HG03039 (cell line): ENCODE measurements around the gene MEF2A.

Source experiments
- ATAC-seq: cut with Tn5 transposase; IDR thresholded peaks from one replicate; pipeline ENCODE4 v1.9.1; 2021; ENCODE audit warnings: mild to moderate bottlenecking, moderate library complexity; ENCODE audit not compliant: unreplicated experiment

MEF2A gene

DNA sequence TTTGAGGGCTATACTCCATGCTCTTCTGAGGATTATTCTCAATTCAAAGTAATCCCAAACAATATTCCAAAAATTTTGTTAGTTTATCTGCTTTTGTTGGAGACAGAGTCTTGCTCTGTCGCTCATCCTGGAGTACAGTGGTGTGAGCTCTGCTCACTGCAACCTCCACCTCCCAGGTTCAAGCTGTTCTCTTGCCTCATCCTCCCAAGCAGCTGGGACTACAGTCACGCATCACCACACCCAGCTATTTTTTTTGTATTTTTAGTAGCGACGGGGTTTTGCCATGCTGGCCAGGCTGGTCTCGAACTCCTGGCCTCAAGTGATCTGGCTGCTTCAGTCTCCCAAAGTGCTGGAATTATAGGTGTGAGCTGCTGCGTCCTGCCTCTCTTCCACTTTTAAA lies 39.1 kb downstream of the MEF2A start:
- no peak for ATAC-seq

DNA sequence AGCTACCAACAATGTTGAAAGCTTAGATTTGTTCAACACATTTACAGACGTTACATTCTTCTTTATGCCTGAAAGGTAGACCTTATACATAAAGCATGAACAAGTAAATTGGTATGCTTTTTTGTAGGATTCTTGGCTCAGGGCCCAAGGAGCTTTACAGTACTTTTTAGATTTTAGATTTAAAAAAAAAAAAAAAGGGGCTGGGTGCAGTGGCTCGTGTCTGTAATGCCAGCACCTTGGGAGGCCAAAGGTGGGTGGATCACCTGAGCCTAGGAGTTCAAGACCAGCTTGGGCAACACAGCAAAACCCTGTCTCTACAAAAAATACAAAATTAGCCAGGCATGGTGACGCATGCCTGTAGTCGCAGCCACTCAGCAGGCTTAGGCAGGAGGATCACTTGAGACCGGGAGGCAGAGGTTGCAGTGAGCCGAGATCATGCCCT lies 39.7 kb downstream of the MEF2A start:
- no peak for ATAC-seq

- no peak for ATAC-seq
Observed at GRCh38 chr15:99605990-99606389, 40.2 kb downstream of the MEF2A start.

- ATAC-seq, result no peak
Observed at GRCh38 chr15:99606646-99607045, 40.9 kb downstream of the MEF2A start.

GRCh38 chr15:99613481-99613880 lies 47.7 kb downstream of the MEF2A start:
- no peak for ATAC-seq

DNA sequence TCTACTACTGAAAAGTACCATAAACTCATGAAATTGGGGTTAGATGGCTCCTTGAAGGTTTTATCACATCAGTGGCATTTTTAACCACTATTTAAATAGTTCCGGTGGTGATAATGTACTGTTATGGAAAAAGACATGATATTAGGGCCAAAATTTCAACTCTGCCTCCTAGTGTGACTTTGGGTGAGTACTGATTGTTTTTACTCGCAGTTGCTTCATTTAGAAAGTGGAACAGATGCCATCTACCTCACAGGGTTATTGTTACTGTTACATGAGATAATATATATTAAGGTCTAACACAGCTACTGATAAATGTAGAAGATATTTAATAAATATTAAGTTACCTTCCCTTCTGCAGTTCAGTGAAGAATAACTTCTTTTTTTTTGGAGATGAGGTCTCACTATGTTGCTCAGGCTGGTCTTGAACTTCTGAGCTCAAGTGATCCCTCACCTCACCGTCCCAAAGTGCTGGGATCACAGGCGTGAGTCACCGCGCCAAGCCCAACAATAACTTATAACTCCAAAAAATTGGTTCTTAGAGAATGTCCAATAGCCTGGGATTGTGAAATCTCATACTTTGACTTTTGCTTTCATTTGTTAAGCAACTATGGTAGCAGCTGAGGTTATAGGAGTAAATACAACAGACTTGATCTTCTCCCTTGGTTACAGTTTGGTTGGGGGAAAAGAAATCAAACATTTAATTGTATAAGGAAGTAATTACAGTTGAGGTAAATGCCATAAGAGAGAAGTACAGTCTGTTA lies 48.3 kb downstream of the MEF2A start:
- no peak for ATAC-seq

- no peak for ATAC-seq
Observed at GRCh38 chr15:99614749-99615288, 49.0 kb downstream of the MEF2A start.

- ATAC-seq, result no peak
Observed at GRCh38 chr15:99615460-99615859, 49.7 kb downstream of the MEF2A start.

- no peak for ATAC-seq
Observed at GRCh38 chr15:99616129-99616528, 50.3 kb downstream of the MEF2A start.

GRCh38 chr15:99616773-99617342 lies 51.1 kb downstream of the MEF2A start:
- no peak for ATAC-seq

GRCh38 chr15:99618941-99619411 lies 53.2 kb downstream of the MEF2A start:
- no peak for ATAC-seq

- ATAC-seq, result no peak
Observed at GRCh38 chr15:99619712-99620111, 53.9 kb downstream of the MEF2A start.

GRCh38 chr15:99620178-99620577 lies 54.4 kb downstream of the MEF2A start:
- ATAC-seq, result no peak

DNA sequence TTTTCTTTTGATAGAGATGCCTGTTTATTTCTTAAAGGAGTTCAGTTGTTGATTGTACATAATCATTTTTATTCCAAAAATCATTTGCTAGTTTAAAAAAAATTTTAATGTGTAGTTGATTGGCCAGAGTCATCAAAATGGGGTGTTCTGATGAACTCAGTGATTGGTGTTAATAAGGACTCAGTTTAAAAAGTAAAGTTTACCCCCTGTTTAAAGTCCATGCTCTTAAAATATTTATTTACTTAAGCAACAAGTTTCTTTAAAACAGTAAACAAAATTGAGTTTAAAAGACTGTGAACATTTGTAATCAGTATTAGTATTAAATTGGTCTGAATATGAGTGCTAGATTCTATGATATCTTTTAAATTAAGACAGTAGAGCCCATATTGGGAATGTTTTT lies 56.0 kb downstream of the MEF2A start:
- ATAC-seq, result no peak

DNA sequence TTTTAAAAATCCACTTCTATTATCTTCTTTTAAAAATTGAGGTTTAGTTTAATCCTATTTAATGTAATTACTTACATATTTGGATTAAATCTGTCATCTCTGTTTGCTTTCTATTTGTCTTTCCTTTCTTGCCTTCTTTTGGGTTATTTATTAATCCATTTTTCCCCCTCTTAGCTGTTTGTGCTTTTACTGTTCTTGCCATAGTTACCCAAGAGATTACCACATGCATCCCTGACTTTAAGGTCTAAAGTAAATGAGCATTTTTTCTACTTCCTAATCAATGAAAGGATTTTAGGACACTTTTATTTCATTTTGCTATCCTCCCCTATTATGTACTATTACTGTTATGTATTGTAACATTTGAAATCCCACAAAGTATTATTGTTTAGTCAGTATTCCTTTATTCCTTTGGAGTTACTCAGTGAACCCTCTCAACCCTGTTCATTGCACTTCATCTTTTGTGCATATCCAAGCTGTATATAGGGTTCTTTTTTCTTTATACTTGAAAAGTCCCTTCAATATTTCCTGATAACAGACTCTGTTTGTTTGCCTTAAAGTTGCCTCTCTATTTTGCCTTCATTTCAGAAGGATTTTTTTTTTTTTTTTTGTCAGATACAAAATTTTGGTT lies 62.7 kb downstream of the MEF2A start:
- ATAC-seq, result no peak

GRCh38 chr15:99630607-99631131 lies 64.9 kb downstream of the MEF2A start:
- ATAC-seq, result peak; percentile 16

DNA sequence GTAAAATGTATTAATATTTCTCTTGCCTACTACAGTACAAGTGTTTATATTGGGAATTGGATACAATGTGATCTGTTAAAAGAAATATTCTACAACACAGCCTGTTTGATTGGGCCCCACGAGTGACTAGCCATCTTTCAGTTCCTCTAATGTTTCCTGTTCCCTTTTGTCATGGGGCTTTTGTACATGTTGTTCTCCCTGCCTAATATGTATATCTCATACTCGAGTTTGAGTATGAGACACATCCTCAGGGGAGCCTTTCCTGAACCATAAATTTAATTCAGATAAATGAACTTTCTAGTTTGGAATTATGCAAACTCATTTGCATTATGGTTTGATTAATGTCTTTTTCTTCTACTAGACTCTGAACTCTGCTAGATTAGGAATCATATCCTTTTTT lies 65.5 kb downstream of the MEF2A start:
- peak; percentile 85 for ATAC-seq

GRCh38 chr15:99632521-99632920 lies 66.7 kb downstream of the MEF2A start:
- ATAC-seq, result no peak

DNA sequence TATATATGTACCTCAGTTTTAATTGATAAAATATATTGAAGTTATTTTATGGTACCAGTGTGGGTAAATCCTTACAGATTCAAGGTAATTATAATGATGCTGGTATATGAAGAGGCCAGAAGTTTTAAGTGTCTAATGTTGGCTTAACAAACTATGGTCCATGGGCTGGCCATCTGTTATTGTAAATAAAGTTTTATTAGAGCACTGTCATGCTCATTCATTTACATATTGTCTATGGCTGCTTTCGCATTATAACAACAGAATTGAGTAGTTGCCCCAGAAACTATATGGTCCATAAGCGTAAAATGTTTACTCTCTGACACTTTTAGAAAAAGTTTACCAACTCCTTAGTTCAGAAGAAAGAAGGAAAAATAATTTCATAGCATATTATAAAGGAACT lies 67.9 kb downstream of the MEF2A start:
- no peak for ATAC-seq

GRCh38 chr15:99634576-99634975 lies 68.8 kb downstream of the MEF2A start:
- ATAC-seq, result no peak

DNA sequence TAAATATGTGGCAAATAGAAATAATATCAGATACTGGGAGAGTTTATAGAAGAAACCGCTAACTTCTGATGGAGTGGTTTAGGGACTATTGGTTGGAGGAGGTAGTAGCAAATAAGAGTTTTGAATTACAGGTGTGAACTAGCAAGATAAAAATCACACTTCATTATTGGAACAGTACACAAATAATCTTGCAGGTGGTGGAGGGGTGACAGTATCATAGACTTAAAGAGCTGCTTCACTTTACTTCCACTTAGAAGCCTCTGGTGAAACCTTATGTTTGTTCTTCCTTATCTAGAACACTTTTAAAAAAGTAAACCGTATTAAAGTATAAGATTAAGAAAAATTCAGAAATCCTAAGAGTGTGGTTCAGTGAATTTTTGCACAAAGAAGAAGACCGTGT lies 69.4 kb downstream of the MEF2A start:
- ATAC-seq, result no peak

- no peak for ATAC-seq
Observed at GRCh38 chr15:99635794-99636193, 70.0 kb downstream of the MEF2A start.
